ENCODE measurements around the gene SDC3. TPM values are rescaled to one million over a fixed set of nuclear protein-coding genes. Genes with fewer than 3 reads are reported as not detected.

The SDC3 gene
- total RNA-seq, 1 experiment from 2014 or later: 3.7 TPM

DNA sequence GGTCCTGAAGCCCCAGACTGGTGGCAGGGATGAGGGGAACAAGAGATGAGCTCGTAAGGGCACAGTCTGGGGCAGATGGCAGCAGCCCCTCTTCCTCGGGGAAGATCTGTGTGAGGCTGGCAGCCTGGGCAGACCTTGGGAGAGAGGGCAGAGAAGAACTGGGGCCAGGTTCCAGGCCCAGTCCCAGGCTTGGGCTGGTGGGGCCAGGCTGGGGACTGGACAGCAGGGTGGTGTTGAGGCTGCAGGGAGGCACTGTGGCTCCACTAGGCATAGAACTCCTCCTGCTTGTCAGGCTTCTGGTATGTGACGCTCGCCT lies 35.7 kb downstream of the SDC3 start:
- no TSS peak for BruUV-seq (replicated peaks)
- CTCF ChIA-PET: no interaction called here

DNA sequence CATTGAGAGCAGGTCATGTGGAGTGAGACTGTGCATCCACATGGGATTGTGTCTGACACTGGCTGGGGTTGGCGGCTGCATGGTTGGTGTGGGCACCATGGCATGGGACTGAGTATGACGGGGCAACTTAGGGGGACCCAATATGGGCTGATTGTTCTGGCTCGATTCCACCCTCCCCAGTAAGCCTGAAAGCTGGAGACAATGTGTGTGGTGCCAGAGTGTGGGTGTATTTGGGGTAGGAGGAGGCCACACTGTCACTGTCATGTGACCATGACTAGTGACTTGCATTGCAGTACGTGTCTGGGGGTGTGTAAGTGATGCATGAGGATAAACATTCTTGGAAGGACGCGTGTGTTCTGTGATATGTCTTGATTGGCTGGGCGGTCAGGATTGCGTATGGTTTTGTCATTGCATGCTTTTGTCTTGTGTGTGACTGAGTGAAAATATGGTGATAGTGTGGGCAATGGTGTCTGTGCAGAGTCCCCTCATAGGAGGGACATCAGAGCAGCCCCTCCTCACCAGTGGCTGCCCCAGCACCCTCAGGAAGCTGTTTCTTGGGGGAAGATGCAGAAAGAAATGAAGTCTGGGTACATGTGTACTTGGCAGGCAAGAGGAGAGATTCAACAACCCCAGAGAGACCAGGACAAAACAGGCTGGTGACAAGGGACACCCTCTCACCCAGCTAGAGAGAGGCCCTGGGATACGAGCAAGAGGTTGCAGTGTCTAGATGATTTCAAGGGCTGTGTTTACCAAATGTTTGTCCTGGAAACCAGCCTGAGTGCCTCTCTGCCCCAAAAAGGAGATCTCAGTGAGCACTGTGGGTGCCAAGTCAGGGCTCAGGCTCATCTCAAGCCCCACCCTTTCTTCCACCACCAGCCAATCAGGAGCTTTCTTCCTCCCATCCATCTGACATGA lies 36.3 kb downstream of the SDC3 start:
- Mint-ChIP-seq H3K9me3 (ENCODE audit: unreplicated experiment) (no peaks in the 10 kb centered on the region), H3K4me1 (ENCODE audit: low read depth, unreplicated experiment) (no peaks in the 10 kb centered on the region), H3K4me3 (ENCODE audit: unreplicated experiment) (no peak overlapping the region), H3K27ac (ENCODE audit: unreplicated experiment) (no peak overlapping the region), H3K36me3 (ENCODE audit: insufficient read depth, unreplicated experiment) (no peaks in the 10 kb centered on the region), H3K27me3 (ENCODE audit: insufficient read depth, unreplicated experiment) (no peaks in the 10 kb centered on the region)
- intact Hi-C loops (cut with micrococcal nuclease; ENCODE audit: unreplicated experiment): no loop called here
- Histone ChIP-seq H3K4me3 (ENCODE audit: low read depth, low read length) (no peak overlapping the region), H3K9me3 (no peaks in the 10 kb centered on the region), H3K4me1 (no peaks in the 10 kb centered on the region), H3K36me3 (ENCODE audit: control insufficient read depth, insufficient read depth, low read length) (no peaks in the 10 kb centered on the region), H3K27me3 (replicated peaks; ENCODE audit: control insufficient read depth, insufficient read depth, low read length) (no peaks in the 10 kb centered on the region)
- ChIA-PET CTCF (no interaction called here), POLR2A (interaction anchor here (0.5 kb wide), 1 partner anchor 64 kb away, joined by 6 read pairs; no protein-coding TSS in a partner anchor)
- no TSS peak for BruUV-seq (replicated peaks)
- TF ChIP-seq, protein P1, sequence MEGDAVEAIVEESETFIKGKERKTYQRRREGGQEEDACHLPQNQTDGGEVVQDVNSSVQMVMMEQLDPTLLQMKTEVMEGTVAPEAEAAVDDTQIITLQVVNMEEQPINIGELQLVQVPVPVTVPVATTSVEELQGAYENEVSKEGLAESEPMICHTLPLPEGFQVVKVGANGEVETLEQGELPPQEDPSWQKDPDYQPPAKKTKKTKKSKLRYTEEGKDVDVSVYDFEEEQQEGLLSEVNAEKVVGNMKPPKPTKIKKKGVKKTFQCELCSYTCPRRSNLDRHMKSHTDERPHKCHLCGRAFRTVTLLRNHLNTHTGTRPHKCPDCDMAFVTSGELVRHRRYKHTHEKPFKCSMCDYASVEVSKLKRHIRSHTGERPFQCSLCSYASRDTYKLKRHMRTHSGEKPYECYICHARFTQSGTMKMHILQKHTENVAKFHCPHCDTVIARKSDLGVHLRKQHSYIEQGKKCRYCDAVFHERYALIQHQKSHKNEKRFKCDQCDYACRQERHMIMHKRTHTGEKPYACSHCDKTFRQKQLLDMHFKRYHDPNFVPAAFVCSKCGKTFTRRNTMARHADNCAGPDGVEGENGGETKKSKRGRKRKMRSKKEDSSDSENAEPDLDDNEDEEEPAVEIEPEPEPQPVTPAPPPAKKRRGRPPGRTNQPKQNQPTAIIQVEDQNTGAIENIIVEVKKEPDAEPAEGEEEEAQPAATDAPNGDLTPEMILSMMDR (IDR thresholded peaks at IDR 0.05; ENCODE audit: insufficient read depth in 1 of 2, low read depth in 1 of 2, low read length in 1 of 2, severe bottlenecking in 1 of 2, unreplicated experiment in 1 of 2): no peak
- DNase-seq: no peak

More for the DNA sequence above, 35.7 kb downstream of the SDC3 start:
- Mint-ChIP-seq H3K27ac (ENCODE audit: unreplicated experiment) (no peak overlapping the region), H3K4me1 (ENCODE audit: low read depth, unreplicated experiment) (no peaks in the 10 kb centered on the region), H3K9me3 (ENCODE audit: unreplicated experiment) (no peaks in the 10 kb centered on the region), H3K36me3 (ENCODE audit: insufficient read depth, unreplicated experiment) (no peaks in the 10 kb centered on the region), H3K4me3 (ENCODE audit: unreplicated experiment) (no peak overlapping the region), H3K27me3 (ENCODE audit: insufficient read depth, unreplicated experiment) (no peaks in the 10 kb centered on the region)
- H3K27me3 ChIP-seq (replicated peaks; ENCODE audit: control insufficient read depth, insufficient read depth, low read length): no peaks in the 10 kb centered on the region
- no peaks in the 10 kb centered on the region for H3K4me1 ChIP-seq
- H3K36me3 ChIP-seq (ENCODE audit: control insufficient read depth, insufficient read depth, low read length): no peaks in the 10 kb centered on the region
- DNase-seq: no peak
- POLR2A ChIA-PET: interaction anchor here (0.5 kb wide), 1 partner anchor 64 kb away, joined by 6 read pairs; no protein-coding TSS in a partner anchor
- no peak overlapping the region for H3K4me3 ChIP-seq (ENCODE audit: low read depth, low read length)
- TF ChIP-seq, protein P1 (IDR thresholded peaks at IDR 0.05; ENCODE audit: insufficient read depth in 1 of 2, low read depth in 1 of 2, low read length in 1 of 2, severe bottlenecking in 1 of 2, unreplicated experiment in 1 of 2): no peak
- H3K9me3 ChIP-seq: no peaks in the 10 kb centered on the region
- intact Hi-C loops (cut with micrococcal nuclease; ENCODE audit: unreplicated experiment): no loop called here

DNA sequence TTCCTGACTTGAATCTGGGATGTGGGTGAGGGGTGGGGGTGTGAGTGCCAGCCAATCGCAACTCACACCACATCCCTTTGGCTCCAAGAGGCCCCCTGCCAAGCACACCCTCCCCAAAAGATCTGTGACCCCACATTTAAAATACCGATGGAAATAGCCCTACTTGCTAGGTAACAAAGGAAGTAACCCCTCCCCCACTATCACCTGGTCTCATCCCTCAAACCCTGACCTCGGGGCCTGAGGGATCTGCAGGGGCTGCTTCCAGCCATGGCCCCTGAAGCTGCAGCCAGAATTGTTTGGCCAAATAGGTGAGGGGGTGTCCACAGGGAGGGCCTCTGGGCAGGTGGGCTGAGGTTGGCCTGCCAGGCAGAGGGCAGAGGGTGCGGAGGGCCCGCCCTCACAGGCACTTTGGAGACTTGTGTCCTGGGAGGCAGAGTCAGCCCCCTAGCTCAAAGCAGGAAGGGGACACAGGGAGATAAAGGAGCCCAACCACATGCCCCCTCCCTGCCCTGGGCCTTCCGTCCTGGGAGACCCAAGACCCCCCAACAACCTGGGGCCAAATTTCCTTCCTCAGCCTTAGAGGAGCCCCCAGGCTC lies 37.2 kb downstream of the SDC3 start:
- intact Hi-C loops (cut with micrococcal nuclease; ENCODE audit: unreplicated experiment): no loop called here
- H3K27me3 ChIP-seq (replicated peaks; ENCODE audit: control insufficient read depth, insufficient read depth, low read length): no peaks in the 10 kb centered on the region
- Mint-ChIP-seq H3K9me3 (ENCODE audit: unreplicated experiment) (no peaks in the 10 kb centered on the region), H3K4me3 (ENCODE audit: unreplicated experiment) (no peak overlapping the region), H3K27ac (ENCODE audit: unreplicated experiment) (no peak overlapping the region), H3K27me3 (ENCODE audit: insufficient read depth, unreplicated experiment) (no peaks in the 10 kb centered on the region), H3K36me3 (ENCODE audit: insufficient read depth, unreplicated experiment) (no peaks in the 10 kb centered on the region), H3K4me1 (ENCODE audit: low read depth, unreplicated experiment) (no peaks in the 10 kb centered on the region)
- POLR2A ChIA-PET: no interaction called here
- H3K9me3 ChIP-seq: no peaks in the 10 kb centered on the region
- DNase-seq: no peak
- no TSS peak for BruUV-seq (replicated peaks)
- no peaks in the 10 kb centered on the region for H3K4me1 ChIP-seq
- CTCF ChIA-PET: no interaction called here
- no peaks in the 10 kb centered on the region for H3K36me3 ChIP-seq (ENCODE audit: control insufficient read depth, insufficient read depth, low read length)
- no peak overlapping the region for H3K4me3 ChIP-seq (ENCODE audit: low read depth, low read length)
- TF ChIP-seq, protein P1 (IDR thresholded peaks at IDR 0.05; ENCODE audit: insufficient read depth in 1 of 2, low read depth in 1 of 2, low read length in 1 of 2, severe bottlenecking in 1 of 2, unreplicated experiment in 1 of 2): no peak
